Measurements from ENCODE around the gene C15orf62. TPM values are rescaled to one million over a fixed set of nuclear protein-coding genes. Genes with fewer than 3 reads are reported as not detected.

Gene C15orf62
- total RNA-seq, 1 experiment from 2014 or later = 0.26 TPM

DNA sequence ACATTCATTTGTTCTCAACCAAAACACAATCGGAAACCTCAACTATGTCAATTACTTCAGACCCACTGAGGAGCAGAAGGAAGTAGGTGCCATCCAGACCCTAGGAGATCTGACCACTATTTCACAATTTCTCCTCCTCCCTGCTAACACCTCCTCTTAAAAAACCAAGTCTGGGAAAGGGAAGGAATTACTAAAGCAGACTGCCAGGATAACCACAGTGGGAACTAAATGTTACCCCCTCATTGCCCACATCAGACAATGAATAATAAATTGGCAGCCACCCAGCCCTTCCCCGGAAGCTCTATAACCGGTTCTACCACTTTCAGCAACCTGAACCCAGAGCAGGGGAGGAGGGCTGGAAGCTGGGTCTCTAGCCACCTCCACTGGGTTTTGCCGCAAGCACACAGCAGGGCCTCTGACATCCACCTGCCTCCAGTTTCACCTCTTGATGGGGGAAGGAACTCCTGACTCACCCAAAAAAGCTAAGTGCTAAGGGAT lies 17.6 kb downstream of the C15orf62 start:
- no TSS peak for BruUV-seq (replicated peaks)
- H3K4me3 Mint-ChIP-seq (ENCODE audit: unreplicated experiment) = no peak overlapping the region

DNA sequence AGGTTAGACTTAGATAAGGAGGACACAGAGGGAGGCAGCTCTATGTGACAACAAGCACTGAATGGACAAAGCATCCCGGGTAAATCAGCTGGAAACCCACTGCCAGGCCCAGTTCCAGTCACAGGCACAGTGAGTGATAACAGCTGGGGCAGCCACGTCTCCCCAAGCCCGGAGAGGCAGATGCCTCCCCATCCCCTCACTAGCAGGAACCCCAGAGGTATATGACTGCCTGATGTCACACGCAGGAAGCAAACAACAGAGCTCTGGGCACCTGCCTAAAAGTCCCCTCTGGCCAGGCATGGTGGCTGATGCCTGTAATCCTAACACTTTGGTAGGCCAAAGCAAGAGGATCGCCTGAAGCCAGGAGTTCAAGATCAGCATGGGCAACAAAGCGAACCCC lies 18.2 kb downstream of the C15orf62 start:
- H3K27ac Mint-ChIP-seq (ENCODE audit: low read depth, unreplicated experiment) = peak overlapping the region; percentile 63
- H3K27me3 Mint-ChIP-seq (ENCODE audit: insufficient read depth, unreplicated experiment) = no peaks in the 10 kb centered on the region
- peaks cover 13% of the 10 kb centered on the region for H3K36me3 Mint-ChIP-seq (ENCODE audit: insufficient read depth, unreplicated experiment)
- DNase-seq (ENCODE audit: unreplicated experiment) = no peak
- POLR2A ChIA-PET = interaction anchor here (0.8 to 2.2 kb wide), 7 partner anchors 8 to 106 kb away, joined by 3 to 8 read pairs (median 5); partner anchors contain the start of genes C15orf62, RAD51 and VPS18
- H3K4me1 Mint-ChIP-seq (ENCODE audit: insufficient read depth, unreplicated experiment) = peaks cover 34% of the 10 kb centered on the region
- TF ChIP-seq, protein P1, sequence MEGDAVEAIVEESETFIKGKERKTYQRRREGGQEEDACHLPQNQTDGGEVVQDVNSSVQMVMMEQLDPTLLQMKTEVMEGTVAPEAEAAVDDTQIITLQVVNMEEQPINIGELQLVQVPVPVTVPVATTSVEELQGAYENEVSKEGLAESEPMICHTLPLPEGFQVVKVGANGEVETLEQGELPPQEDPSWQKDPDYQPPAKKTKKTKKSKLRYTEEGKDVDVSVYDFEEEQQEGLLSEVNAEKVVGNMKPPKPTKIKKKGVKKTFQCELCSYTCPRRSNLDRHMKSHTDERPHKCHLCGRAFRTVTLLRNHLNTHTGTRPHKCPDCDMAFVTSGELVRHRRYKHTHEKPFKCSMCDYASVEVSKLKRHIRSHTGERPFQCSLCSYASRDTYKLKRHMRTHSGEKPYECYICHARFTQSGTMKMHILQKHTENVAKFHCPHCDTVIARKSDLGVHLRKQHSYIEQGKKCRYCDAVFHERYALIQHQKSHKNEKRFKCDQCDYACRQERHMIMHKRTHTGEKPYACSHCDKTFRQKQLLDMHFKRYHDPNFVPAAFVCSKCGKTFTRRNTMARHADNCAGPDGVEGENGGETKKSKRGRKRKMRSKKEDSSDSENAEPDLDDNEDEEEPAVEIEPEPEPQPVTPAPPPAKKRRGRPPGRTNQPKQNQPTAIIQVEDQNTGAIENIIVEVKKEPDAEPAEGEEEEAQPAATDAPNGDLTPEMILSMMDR (IDR thresholded peaks at IDR 0.05; ENCODE audit: unreplicated experiment) = no peak
- CTCF ChIA-PET = interaction anchor here (0.6 to 1.2 kb wide), 5 partner anchors 18 to 199 kb away, joined by 3 read pairs; partner anchors contain the start of genes C15orf62 and VPS18
- no TSS peak for BruUV-seq (replicated peaks)
- intact Hi-C loops (cut with micrococcal nuclease) = no loop called here
- no peak overlapping the region for H3K4me3 Mint-ChIP-seq (ENCODE audit: unreplicated experiment)
- no peaks in the 10 kb centered on the region for H3K9me3 Mint-ChIP-seq (ENCODE audit: unreplicated experiment)

More for the DNA sequence above, 17.6 kb downstream of the C15orf62 start:
- H3K9me3 Mint-ChIP-seq (ENCODE audit: unreplicated experiment) = no peaks in the 10 kb centered on the region
- peak; percentile 98 for DNase-seq (ENCODE audit: unreplicated experiment)
- H3K27me3 Mint-ChIP-seq (ENCODE audit: insufficient read depth, unreplicated experiment) = no peaks in the 10 kb centered on the region
- H3K36me3 Mint-ChIP-seq (ENCODE audit: insufficient read depth, unreplicated experiment) = peaks cover 15% of the 10 kb centered on the region
- CTCF ChIA-PET = interaction anchor here (0.5 to 1.2 kb wide), 3 partner anchors 9 to 117 kb away, joined by 3 read pairs; partner anchors contain the start of gene C15orf62
- H3K4me1 Mint-ChIP-seq (ENCODE audit: insufficient read depth, unreplicated experiment) = peaks cover 31% of the 10 kb centered on the region
- TF ChIP-seq, protein P1 (IDR thresholded peaks at IDR 0.05; ENCODE audit: unreplicated experiment) = no peak
- POLR2A ChIA-PET = interaction anchor here (0.8 to 2.2 kb wide), 8 partner anchors 9 to 107 kb away, joined by 3 to 8 read pairs (median 5); partner anchors contain the start of genes C15orf62, RAD51 and VPS18
- intact Hi-C loops (cut with micrococcal nuclease) = no loop called here
- peak overlapping the region; percentile 63 for H3K27ac Mint-ChIP-seq (ENCODE audit: low read depth, unreplicated experiment)

DNA sequence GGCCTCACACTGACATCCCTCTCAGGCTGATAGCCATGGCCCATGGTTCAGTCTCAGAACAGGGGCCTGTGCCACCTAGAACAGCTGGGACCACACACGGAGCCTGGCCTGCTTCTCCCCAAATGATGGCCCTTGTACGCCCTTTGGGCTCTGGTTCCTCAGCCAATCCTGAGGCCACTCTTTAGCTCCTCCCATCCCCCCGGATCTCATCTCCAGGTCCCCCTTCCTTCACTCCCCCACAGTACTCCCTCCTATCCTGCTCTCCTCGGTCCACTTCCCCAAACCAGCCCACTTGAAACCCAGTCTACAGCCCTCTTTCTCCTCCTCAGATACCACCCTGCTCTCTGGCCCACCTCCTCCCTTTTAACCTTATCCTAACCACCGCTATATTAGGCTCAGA lies 19.3 kb downstream of the C15orf62 start:
- Mint-ChIP-seq H3K4me1 (ENCODE audit: insufficient read depth, unreplicated experiment) (peaks cover 43% of the 10 kb centered on the region), H3K9me3 (ENCODE audit: unreplicated experiment) (no peaks in the 10 kb centered on the region)
- BruUV-seq (replicated peaks) = no TSS peak

DNA sequence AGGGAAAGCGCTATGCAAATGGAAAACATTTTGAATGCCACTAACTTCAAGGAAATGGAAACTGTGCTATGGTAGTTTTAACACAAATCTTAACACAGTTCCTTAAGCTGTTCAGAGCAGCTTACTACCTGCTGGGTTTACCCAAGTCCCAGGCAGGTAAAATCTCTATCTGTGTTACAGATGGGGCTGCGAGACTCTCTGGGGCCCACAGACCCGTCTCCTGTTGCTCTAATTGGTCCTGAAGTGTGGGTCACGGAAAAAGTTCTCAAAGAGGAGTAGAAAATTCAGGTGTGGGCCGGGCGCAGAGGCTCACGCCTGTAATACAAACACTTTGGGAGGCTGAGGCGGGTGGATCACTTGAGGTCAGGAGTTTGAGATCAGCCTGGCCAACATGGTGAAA lies 20.2 kb downstream of the C15orf62 start:
- Mint-ChIP-seq H3K4me1 (ENCODE audit: insufficient read depth, unreplicated experiment) (peaks cover 43% of the 10 kb centered on the region), H3K9me3 (ENCODE audit: unreplicated experiment) (no peaks in the 10 kb centered on the region), H3K27me3 (ENCODE audit: insufficient read depth, unreplicated experiment) (no peaks in the 10 kb centered on the region), H3K27ac (ENCODE audit: low read depth, unreplicated experiment) (no peak overlapping the region), H3K4me3 (ENCODE audit: unreplicated experiment) (no peak overlapping the region), H3K36me3 (ENCODE audit: insufficient read depth, unreplicated experiment) (peaks cover 17% of the 10 kb centered on the region)
- intact Hi-C loops (cut with micrococcal nuclease) = no loop called here
- ChIA-PET POLR2A (interaction anchor here (0.6 to 2.3 kb wide), 4 partner anchors 17 to 467 kb away, joined by 3 to 7 read pairs (median 3); partner anchors contain the start of gene C15orf62), CTCF (no interaction called here)
- DNase-seq (ENCODE audit: unreplicated experiment) = no peak
- TF ChIP-seq, protein P1 (IDR thresholded peaks at IDR 0.05; ENCODE audit: unreplicated experiment) = no peak
- BruUV-seq (replicated peaks) = no TSS peak

More for the DNA sequence above, 19.3 kb downstream of the C15orf62 start:
- ChIA-PET POLR2A (interaction anchor here (2.2 kb wide), 1 partner anchor 94 kb away, joined by 5 read pairs; the partner anchor contains the start of gene RAD51), CTCF (interaction anchor here (0.7 to 1.2 kb wide), 2 partner anchors 44 to 105 kb away, joined by 3 read pairs; partner anchors contain the start of gene VPS18)
- intact Hi-C loops (cut with micrococcal nuclease) = no loop called here
- Mint-ChIP-seq H3K36me3 (ENCODE audit: insufficient read depth, unreplicated experiment) (peaks cover 17% of the 10 kb centered on the region), H3K27me3 (ENCODE audit: insufficient read depth, unreplicated experiment) (no peaks in the 10 kb centered on the region), H3K4me3 (ENCODE audit: unreplicated experiment) (no peak overlapping the region), H3K27ac (ENCODE audit: low read depth, unreplicated experiment) (no peak overlapping the region)
- no peak for DNase-seq (ENCODE audit: unreplicated experiment)
- TF ChIP-seq, protein P1 (IDR thresholded peaks at IDR 0.05; ENCODE audit: unreplicated experiment) = no peak
